Nephron progenitor cell (in vitro differentiated cells): Measurements from ENCODE around the gene BTBD1.
A peak's percentile ranks its signal among the peaks of the same experiment; 100 is the strongest.

ENCODE experiments used
- DNase-seq: peaks from one replicate; pipeline ENCODE4 v3.0.0; 2021
- H3K27ac Mint-ChIP-seq: 2 replicates; pipeline ENCODE4 v1.8.0; 2021; ENCODE audit warnings: mild to moderate bottlenecking, moderate library complexity, mixed read lengths
- H3K27me3 Mint-ChIP-seq: 2 replicates; pipeline ENCODE4 v1.8.0; 2021; ENCODE audit warnings: mild to moderate bottlenecking, low read depth, mixed read lengths; ENCODE audit not compliant: poor library complexity
- H3K36me3 Mint-ChIP-seq: 2 replicates; pipeline ENCODE4 v1.8.0; 2021; ENCODE audit warnings: low read depth, mixed read lengths
- H3K4me1 Mint-ChIP-seq: 2 replicates; pipeline ENCODE4 v1.8.0; 2021; ENCODE audit warnings: mixed read lengths
- H3K4me3 Mint-ChIP-seq: 2 replicates; pipeline ENCODE4 v1.8.0; 2021; ENCODE audit warnings: mild to moderate bottlenecking, moderate library complexity, mixed read lengths
- H3K9me3 Mint-ChIP-seq: 2 replicates; pipeline ENCODE4 v1.8.0; 2021; ENCODE audit warnings: mild to moderate bottlenecking, moderate library complexity, mixed read lengths
- CTCF ChIP-seq: fragments of 200-600 bp; sonication (generic); IDR thresholded peaks from 2 replicates; pipeline ENCODE4 v1.5.0; 2021; ENCODE audit warnings: antibody characterized with exemption

Gene BTBD1

DNA sequence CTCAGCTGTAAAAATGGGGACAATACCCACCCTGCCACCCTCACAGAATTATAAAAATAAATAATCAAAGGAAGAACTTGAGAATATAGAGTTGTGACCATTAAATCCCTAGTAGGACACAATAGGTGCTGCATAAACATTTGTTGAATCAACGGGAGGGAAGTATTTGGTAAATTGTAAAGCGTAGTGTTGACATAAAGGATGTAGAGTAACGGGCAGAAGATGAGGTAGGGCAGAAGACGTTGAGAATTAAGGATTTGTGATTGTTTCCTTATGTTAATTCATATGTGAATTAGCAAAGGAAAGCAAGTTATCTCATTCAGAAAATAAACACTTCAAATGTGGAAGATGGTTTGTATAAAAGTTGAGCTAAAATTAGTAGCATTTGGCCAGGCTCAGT is 73.9 kb downstream of the BTBD1 start:
- Mint-ChIP-seq H3K27me3 (peaks cover 3% of the 10 kb centered on the region), H3K4me3 (no peak overlapping the region), H3K9me3 (no peaks in the 10 kb centered on the region), H3K36me3 (peaks cover 42% of the 10 kb centered on the region), H3K27ac (no peak overlapping the region), H3K4me1 (no peaks in the 10 kb centered on the region)
- no peak for TF ChIP-seq CTCF
- DNase-seq, result no peak

DNA sequence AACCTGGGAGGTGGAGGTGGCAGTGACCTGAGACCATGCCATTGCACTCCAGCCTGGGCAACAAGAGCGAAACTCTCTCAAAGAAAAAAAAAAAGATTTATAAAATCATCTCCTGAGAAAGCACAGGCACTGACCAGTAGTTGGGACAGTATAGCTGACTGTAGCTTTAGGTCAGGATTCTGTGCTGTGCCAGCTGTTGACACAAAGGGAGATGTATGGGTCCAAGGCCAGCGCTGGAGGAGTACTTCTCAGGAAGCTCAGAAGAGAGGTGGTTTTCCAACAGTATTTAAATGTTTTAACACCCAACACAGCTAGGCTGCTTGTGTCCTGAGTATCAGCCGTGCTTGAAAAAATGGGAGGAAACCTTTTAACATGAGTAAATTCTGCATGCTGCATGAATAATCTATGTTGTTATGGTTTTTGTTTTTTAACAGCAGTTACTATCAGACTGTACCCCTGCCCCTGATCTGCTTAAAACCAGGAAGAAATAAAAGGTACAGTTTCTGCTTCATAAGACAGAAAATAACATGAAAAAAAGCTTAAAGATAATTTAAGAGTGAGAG is 74.5 kb downstream of the BTBD1 start:
- Mint-ChIP-seq H3K27ac (no peak overlapping the region), H3K27me3 (peaks cover 3% of the 10 kb centered on the region), H3K4me3 (no peak overlapping the region), H3K4me1 (peaks cover 1% of the 10 kb centered on the region), H3K9me3 (no peaks in the 10 kb centered on the region), H3K36me3 (peaks cover 45% of the 10 kb centered on the region)
- no peak for DNase-seq
- TF ChIP-seq CTCF, result no peak

DNA sequence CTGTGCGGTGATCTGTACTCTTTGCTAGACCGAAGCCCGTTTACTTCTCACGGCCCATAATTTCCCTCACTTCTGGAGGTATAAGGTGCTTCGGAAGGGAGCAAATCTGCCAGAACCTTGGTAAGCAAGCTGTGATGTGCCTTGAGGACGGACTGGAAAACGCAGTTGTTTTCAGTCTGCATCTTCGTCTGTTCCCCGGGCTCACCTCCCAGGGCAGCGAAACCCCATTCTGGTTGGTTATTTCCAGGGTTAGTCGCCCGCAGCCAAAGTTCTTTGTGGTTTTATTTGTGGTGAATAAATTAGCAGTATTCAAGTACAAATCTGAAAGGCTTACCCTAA is 80.6 kb downstream of the BTBD1 start:
- TF ChIP-seq CTCF, result no peak
- Mint-ChIP-seq H3K27me3 (peaks cover 5% of the 10 kb centered on the region), H3K4me3 (peak overlapping the region; percentile 98), H3K4me1 (peaks cover 28% of the 10 kb centered on the region), H3K36me3 (peaks cover 55% of the 10 kb centered on the region), H3K9me3 (peaks cover 15% of the 10 kb centered on the region), H3K27ac (peak overlapping the region; percentile 61)
- DNase-seq, result no peak

GRCh38 chr15:82985688-82986441 is 81.2 kb downstream of the BTBD1 start, which contains the start of gene RAMAC:
RAMAC (plus strand) TSS chr15:82986210; CDS start chr15:82989019, 2,809 bp downstream.
- peaks cover 5% of the 10 kb centered on the region for H3K27me3 Mint-ChIP-seq
- peaks cover 51% of the 10 kb centered on the region for H3K36me3 Mint-ChIP-seq
- H3K9me3 Mint-ChIP-seq, result peaks cover 15% of the 10 kb centered on the region
- no peak for TF ChIP-seq CTCF
- peak within 1 kb of the TSS; percentile 98 for H3K4me3 Mint-ChIP-seq
- peak within 1 kb of the TSS; percentile 61 for H3K27ac Mint-ChIP-seq
- DNase-seq, result peak; percentile 75
- peaks cover 28% of the 10 kb centered on the region for H3K4me1 Mint-ChIP-seq

DNA sequence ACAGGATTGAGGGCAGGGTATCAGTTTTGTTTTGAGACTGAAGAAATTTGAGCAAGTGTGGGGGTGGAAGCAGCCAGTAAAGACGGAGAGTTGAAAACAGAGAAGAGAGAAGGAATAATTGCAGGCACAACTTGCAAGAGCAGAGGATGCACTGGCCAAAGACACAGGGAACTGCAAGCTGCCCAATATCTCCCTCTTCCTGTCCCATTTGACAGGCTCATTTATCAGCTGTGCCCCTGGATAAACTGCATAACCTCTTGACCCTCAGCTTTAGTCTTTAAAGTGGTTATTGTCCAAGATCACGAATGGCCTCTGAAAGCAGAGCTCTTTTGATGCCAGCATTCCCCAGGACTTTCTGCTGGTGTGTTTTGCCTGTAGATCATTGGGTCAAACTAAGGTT is 86.1 kb downstream of the BTBD1 start:
- Mint-ChIP-seq H3K4me1 (peaks cover 14% of the 10 kb centered on the region), H3K27ac (no peak overlapping the region), H3K9me3 (peaks cover 15% of the 10 kb centered on the region), H3K4me3 (no peak overlapping the region), H3K27me3 (peaks cover 5% of the 10 kb centered on the region), H3K36me3 (peaks cover 15% of the 10 kb centered on the region)
- peak; percentile 7 for DNase-seq
- TF ChIP-seq CTCF, result no peak

- no peak for TF ChIP-seq CTCF
- Mint-ChIP-seq H3K27me3 (peaks cover 5% of the 10 kb centered on the region), H3K27ac (no peak overlapping the region), H3K4me1 (peaks cover 1% of the 10 kb centered on the region), H3K36me3 (peaks cover 11% of the 10 kb centered on the region), H3K4me3 (no peak overlapping the region), H3K9me3 (peaks cover 2% of the 10 kb centered on the region)
- no peak for DNase-seq
Observed at GRCh38 chr15:82979726-82980125, 87.3 kb downstream of the BTBD1 start.
